WTC11 (cell line): Measurements from ENCODE around the gene GRB10.

Source experiments
- ATF2 ChIP-seq: sonication (generic); formaldehyde crosslinking; IDR thresholded peaks from 2 replicates; pipeline ENCODE4 v1.8.1; 2022; ENCODE audit warnings: low read depth, missing genetic modification reagents, borderline replicate concordance
- CBFB ChIP-seq: sonication (generic); formaldehyde crosslinking; IDR thresholded peaks from 2 replicates; pipeline ENCODE4 v1.8.1; 2022; ENCODE audit warnings: mild to moderate bottlenecking, low read depth, missing genetic modification reagents
- ELF4 ChIP-seq: sonication (generic); formaldehyde crosslinking; IDR thresholded peaks from 2 replicates; pipeline ENCODE4 v1.8.1; 2022; ENCODE audit warnings: low read depth, mild to moderate bottlenecking, moderate library complexity, missing genetic modification reagents
- IRF2 ChIP-seq: sonication (generic); formaldehyde crosslinking; IDR thresholded peaks from 2 replicates; pipeline ENCODE4 v1.8.0; 2022; ENCODE audit warnings: low read depth, missing genetic modification reagents, borderline replicate concordance
- ZNF219 ChIP-seq: sonication (generic); formaldehyde crosslinking; IDR thresholded peaks from 2 replicates; pipeline ENCODE4 v1.8.0; 2023; ENCODE audit warnings: missing genetic modification reagents, mild to moderate bottlenecking, borderline replicate concordance
- TF ChIP-seq, protein P1 (sequence below): fragments of 200-600 bp; IDR thresholded peaks from 2 replicates; pipeline ENCODE4 v1.8.0; 2022; ENCODE audit warnings: antibody characterized with exemption

DNA sequence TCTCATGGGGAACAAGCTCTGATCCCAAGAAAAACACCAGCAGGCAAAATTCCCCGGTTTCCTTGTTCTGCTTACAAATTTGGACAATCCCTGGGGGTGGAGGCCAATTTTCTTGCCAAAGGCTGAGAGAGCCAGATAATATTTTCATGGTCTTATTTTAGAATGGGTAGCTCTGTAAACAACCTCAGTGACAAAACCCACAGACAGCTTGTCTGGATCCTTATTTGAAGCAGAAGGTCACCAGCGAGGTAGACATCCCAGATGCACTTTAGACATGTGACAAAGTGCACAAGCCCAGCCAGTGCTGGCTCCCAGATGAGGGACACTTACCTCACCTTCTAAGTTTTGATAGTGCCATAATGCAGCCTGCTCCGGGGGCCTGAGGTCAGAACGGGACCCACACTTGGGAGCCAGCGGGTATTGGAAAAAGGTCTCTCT lies 114.9 kb downstream of the GRB10 start:
- no peak for TF ChIP-seq CBFB (CRISPR knock-in tag)
- TF ChIP-seq IRF2 (CRISPR knock-in tag), result no peak
- TF ChIP-seq, protein P1, sequence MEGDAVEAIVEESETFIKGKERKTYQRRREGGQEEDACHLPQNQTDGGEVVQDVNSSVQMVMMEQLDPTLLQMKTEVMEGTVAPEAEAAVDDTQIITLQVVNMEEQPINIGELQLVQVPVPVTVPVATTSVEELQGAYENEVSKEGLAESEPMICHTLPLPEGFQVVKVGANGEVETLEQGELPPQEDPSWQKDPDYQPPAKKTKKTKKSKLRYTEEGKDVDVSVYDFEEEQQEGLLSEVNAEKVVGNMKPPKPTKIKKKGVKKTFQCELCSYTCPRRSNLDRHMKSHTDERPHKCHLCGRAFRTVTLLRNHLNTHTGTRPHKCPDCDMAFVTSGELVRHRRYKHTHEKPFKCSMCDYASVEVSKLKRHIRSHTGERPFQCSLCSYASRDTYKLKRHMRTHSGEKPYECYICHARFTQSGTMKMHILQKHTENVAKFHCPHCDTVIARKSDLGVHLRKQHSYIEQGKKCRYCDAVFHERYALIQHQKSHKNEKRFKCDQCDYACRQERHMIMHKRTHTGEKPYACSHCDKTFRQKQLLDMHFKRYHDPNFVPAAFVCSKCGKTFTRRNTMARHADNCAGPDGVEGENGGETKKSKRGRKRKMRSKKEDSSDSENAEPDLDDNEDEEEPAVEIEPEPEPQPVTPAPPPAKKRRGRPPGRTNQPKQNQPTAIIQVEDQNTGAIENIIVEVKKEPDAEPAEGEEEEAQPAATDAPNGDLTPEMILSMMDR, result no peak
- TF ChIP-seq ELF4 (CRISPR knock-in tag), result no peak
- no peak for TF ChIP-seq ATF2 (CRISPR knock-in tag)
- no peak for TF ChIP-seq ZNF219
